GM18498 (cell line): ENCODE data around the gene OXSR1.
A peak's percentile ranks its signal among the peaks of the same experiment; 100 is the strongest.
"Not testable (repeated sequence)": the region's sequence is repeated elsewhere in the genome, so short reads cannot be mapped to it uniquely, and the experiment has no call there.

Experiments used
- ATAC-seq: cut with Tn5 transposase; IDR thresholded peaks from one replicate; pipeline ENCODE4 v1.9.1; 2021; ENCODE audit warnings: mild to moderate bottlenecking, moderate library complexity; ENCODE audit not compliant: unreplicated experiment

The OXSR1 gene

DNA sequence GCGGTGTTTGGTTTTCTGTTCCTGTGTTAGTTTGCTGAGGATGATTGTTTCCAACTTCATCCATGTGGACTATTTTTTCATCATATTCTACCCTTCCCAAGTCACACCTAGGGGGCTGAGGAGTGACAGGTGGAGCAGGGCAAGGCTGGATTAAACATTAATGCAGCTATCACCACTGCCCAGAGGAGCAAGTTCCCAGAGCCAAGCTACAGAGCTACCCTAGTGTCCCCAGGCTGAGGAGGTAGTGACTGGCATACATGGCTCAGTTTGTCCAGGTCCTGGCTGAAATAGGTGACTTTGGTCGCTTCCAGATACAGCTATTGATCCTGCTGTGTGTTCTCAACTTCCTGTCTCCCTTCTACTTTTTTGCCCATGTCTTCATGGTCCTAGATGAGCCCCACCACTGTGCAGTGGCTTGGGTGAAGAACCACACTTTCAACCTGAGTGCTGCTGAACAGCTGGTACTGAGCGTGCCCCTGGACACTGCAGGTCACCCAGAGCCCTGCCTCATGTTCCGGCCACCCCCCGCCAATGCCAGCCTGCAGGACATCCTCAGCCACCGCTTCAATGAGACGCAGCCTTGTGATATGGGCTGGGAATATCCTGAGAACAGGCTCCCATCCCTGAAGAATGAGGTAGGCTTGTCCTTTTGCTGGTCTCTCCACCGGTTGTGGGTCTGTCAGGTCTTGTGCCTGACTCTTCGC is 100.4 kb downstream of the OXSR1 start, which contains the start of gene SLC22A13:
Gene SLC22A13, plus strand, starts transcription at position 209 of the 704 bp plus-strand sequence. Its CDS starts 49 bp downstream, at position 258.
- no peak for ATAC-seq

DNA sequence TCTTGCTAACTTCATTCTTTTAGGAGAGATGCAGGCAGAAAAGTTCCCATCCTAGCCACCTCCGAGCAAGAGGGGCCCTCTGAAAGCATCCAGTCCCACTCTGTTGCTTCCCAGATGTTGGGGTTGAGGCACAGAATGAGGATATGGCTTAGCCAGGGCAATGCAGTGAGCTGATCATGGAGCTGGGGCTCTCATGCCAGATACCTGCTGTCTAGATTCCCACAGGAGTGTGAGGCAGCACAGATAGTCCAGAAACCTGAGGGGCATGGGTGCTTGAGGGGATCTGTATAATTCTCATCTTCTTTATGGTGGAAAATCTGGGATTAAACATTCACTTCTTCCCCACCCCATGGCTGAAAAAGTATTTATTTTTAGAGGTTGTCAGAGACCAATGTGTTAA is 101.5 kb downstream of the OXSR1 start:
- no peak for ATAC-seq

DNA sequence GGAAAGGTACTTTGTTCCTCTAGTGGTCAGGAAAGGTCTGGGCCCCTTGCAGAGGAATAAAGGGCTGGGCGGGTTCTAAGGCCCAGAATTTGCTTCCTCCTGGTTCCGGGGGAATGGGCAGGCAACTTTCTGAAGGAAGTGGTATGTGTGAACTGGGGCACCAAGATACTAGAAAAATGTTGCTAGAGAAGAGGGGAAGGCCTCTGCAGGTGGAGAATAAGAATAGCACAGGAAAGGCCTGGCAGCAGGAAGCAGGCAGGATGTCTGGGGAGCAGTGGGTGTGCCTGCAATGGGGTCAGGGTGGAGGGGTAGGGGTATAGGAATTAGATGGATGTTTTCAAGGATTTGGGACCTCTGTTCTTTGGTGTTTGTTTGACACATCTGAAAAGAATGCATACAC is 102.3 kb downstream of the OXSR1 start:
- no peak for ATAC-seq

DNA sequence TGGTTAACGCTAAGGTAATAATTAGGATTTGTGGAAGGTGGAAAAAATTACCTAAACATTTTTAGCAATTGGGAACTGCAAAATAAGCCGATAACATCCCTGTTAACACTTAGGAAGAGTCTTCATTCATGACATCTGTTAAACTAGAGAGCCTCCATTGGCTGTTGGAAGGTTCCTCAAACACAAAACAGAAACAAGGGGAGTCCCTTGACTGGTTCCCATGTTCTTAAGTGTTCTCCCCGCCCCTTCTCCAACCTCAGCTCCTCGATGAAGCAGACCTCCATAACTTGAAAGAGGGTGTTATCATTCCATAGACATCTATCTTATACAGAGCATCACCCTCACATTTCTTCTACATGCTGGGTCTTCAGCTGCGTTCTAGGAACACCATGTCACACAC is 102.8 kb downstream of the OXSR1 start:
- peak; percentile 12 for ATAC-seq

DNA sequence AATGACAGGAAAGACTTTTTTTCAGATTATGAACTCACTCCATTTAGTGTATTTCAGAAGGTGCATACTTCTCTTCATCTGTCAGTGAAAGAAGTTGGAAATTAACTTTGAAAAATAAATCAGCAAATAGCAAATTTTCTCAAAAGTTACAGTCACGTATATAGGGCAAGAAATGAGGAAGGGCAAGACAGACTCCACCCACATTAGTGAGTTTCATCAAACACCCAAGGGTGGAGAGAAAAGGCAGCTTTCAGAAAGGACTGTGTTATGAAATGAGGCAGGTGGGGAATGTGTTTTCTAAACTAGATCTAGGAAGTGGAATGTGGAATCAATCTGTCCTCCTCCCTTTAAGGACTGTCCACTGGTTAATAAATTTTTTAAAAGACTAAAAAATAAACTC is 103.2 kb downstream of the OXSR1 start:
- peak; percentile 53 for ATAC-seq

DNA sequence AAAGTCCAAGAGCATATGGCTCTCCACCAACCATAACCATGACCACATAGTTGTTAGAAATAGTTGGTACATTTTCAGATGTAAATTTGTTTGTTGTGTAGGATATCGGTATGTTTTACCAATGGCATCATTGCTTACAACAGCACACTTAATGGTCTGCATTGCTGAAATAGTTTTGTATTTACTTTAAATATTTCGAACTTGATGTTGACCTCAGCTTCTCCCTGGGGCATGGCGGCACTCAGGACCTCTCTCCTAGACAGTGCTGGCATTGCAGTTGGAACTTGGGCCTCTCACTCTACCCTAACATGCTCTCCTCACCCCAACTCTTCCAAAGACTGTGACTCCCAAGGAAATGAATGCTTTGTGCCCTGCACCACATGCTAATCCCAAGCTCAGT is 105.3 kb downstream of the OXSR1 start:
- ATAC-seq, result no peak

DNA sequence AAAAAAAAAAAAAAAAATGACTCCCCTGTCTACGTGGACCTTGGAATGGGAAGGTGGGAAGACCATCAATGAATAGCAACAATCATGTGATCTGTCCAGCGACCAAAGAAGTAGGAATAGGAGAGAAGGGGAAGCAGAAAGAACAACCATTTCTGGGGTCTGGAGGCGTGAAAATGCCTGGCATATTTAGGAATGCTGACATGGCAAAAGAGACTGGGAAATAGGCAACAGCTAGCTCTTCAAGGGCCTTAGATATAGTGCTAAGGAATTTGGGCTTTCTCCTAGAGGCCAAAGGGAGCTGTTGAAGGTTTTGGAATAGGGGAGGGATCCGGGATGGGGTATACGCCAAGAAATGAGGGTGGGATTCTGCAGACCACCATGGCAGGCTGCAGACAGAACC is 106.2 kb downstream of the OXSR1 start:
- no peak for ATAC-seq

DNA sequence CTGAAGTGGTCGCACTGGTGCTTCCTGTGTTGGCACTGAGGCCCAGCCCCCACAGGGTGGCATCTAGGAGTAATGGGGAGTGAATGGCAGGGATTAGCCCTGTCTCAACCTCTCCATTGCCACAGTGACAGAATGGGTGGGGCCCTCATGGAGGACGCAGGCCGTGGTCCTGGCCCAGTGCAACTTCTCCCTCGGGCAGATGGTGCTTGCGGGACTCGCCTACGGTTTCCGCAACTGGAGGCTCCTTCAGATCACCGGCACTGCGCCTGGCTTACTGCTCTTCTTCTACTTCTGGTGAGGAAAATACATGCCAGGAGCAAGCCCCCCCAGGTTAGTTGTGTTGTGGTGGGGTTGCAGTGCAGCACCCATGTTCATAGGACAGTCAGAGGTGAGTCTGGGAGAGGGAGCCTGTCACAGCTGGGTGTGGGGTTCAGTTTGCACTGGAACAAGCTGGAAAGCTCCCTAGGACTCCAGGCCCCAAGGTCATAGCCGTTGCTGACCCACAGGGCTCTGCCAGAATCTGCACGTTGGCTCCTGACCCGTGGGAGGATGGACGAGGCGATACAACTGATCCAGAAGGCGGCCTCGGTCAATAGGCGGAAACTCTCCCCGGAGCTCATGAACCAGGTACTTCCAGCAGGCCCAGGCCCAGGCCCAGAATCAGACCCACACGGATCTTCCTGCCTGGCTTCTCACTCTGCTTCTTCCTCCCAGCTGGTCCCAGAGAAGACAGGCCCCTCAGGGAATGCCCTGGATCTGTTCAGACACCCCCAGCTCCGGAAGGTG is 109.7 kb downstream of the OXSR1 start:
- no peak for ATAC-seq

DNA sequence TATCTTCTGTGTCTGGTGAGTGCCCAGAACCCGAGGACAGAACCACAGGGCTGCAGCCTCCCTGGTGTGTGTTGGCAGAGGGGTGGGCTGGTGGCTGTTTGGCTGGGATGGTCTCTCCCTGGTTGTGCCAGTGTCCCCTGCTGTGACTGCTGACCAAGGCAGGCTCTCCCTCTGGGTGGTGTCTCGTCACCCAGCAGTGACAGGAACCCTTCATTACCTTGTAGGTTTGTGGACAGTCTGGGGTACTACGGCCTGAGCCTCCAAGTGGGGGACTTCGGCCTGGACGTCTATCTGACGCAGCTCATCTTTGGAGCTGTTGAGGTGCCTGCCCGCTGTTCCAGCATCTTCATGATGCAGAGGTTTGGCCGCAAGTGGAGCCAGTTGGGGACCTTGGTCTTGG is 110.3 kb downstream of the OXSR1 start:
- no peak for ATAC-seq

DNA sequence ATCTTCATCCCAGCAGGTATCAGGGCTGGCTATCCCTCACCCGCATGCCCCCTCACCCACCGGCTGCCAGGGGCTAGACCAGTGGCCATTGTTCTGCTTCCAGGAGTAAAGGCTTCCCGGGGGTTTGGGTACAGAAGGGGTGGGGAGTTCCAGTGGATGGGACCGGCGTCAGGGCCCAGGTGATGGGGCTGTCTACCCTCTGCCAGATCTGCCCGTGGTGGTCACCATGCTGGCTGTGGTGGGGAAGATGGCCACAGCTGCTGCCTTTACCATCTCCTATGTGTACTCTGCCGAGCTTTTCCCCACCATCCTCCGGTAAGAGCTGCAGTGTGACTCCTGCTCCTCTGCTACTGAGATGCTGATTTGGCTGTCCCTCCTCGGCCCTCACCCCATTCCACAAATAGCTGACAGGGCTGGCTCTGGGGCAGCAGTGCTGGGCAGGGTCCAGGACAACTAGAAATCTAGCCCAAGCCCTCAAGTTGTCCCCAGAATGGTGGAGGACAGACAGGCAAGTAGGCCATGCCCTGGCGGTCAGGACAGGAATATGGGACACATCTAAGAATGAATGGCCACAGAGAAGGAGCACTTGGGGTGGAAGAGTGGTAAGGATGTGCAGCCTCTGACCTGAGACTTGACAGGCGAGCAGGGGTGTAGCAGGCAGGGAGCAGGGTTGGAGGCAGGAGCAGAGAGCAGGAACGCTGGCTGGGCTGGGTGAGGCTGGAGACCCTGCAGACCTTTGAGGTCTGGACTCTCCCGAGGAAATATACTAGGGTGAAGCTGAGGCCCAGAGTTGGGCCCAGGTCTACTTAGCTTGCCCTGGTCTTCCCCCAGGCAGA is 111.0 kb downstream of the OXSR1 start:
- ATAC-seq, result no peak

DNA sequence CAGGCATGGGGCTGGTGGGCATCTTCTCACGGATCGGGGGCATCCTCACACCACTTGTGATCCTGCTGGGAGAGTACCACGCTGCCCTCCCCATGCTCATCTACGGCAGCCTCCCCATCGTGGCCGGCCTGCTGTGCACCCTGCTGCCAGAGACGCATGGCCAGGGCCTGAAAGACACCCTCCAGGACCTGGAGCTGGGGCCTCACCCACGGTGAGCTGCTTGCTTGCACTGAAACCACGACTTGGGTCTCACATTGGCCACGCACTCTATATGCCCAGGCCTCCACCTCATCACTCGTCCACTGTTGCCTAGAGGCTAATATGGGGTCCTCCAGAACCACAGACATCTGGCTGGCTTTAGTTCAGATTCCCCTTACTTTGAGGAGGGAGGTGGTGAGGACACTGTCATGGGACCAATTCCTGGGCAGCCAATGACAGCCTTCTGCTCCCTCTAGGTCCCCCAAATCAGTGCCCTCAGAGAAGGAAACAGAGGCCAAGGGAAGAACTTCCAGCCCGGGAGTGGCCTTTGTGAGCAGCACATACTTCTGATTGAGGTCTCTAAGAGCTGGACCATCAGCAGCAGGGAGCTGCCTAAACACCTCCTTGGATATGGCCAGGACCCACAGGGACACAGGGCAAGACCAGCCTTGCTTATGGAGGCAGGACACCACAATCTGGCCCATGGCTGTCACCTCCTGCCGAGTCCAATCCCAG is 111.7 kb downstream of the OXSR1 start:
- no peak for ATAC-seq

DNA sequence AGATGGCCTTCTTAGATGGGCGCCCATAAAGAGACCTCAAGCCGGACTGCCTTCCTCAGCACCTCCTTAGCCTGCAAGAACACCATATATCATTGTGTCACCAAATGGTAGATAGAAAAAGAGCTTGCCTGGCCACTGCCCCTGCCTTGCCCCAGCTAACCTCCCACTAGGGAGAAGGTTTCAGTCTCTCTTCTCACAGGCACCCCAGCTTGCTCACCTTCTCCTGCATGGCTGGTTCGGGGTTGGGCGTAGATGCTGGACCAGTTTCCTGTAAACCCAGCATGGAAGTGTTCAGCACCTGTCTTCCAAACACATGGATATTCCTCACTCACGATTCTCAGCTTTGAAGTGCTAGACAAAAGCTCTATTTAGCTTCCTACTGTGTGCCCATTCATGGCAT is 113.5 kb downstream of the OXSR1 start:
- ATAC-seq, result no peak

DNA sequence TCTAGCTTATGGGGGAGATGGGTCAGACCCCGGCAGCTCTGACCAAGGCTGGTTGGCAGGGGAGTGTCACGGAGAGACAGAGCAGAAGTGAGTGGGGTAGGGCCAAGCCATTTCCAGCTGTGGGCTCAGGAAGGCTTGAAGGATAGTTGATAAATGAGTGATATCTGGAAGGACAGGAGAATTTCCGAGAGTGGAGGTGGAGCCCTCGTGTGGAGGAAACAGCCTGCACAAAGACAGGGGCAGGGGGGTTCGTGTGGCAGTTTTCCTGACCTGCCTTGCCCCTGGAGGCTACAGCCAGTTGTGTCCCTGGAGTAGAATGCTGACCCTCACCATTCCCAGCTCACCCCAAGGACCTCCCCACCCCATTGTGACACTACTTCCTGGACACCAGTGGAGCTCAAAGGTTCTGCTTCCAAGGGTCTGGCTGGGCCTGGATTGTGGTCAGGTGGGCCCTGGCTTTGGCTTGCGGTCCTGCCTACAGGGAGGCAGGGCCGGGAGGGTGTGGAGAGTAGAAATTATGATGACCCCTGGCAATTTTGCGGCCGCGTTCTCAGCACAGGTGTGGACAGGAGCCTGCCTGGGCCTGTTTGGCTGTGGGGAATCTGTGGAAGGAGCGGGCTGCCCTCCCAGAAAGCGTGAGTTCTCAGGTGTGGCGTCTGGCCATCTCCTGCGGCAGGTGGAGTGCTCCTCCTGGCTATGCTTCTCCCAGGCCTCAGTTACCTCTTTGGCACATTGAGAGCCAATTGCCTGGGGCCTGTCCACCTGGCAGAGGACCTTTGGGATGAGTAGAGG is 116.8 kb downstream of the OXSR1 start, which contains the start of gene SLC22A14:
Gene SLC22A14, plus strand, starts transcription at position 400 of the 792 bp plus-strand sequence. CDS start 23,733 bp downstream, outside the sequence.
- ATAC-seq, result no peak

DNA sequence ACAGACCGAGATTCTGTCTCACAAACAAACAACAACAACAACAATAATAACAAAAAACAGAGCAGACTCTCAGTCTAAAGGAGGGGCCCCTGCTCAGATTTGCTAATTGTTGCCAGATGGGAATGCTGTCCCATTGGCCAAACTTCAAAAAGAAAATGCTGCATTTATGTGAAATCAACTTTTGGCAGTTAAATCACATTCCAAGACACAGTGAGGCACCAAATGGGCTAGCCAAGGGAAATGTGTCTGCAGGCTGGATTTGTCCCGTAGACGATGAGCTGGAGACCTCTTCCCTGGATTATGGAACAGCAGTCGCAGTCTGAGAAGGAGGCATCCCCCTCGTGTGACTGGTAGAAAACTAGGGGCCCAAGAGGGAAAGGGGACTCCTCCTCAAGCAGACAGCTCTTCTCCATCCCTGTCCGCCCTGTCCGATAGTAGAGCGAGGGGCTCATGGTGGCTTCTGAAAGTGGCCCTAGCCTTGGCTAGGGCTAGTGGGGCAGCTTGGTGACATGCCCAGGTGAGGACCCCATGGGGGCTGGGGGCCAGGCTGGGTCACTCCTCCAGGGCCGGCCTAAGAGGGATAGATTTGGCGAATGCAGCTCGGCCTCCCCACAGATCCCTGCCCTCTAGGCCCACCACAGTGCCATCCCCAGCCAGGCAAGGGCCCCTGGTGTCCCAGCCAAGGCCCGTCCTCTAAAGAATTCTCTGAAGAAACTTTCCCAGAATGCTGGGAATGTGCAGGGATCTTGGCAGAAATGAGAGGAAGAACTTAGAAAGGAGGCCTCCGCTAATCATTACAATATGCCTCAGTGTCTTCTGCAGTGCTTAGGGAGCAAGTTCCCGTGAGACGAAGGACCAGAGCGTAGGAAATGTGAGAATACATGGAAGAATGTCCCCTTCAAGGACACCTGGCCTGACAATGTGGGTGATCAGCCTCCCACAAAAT is 118.7 kb downstream of the OXSR1 start:
- no peak for ATAC-seq

DNA sequence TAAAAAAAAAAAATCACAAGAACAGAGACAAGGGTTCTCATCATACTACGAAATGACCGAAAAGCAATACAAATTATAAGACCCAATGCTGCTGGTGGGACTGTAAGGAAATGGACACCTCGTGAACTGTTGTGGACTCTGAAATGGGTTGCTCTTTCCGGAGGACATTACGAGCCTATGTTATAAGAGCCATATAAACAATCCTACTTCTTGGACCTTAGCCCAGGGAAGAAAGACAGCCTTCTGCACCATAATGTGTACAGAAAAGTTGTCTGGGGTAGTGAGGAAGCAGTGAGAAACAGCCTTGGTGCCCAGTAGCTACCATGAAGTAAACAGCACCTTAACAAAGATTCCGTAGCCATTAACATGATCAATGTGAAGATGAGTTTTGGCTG is 119.4 kb downstream of the OXSR1 start:
- ATAC-seq, result no peak

DNA sequence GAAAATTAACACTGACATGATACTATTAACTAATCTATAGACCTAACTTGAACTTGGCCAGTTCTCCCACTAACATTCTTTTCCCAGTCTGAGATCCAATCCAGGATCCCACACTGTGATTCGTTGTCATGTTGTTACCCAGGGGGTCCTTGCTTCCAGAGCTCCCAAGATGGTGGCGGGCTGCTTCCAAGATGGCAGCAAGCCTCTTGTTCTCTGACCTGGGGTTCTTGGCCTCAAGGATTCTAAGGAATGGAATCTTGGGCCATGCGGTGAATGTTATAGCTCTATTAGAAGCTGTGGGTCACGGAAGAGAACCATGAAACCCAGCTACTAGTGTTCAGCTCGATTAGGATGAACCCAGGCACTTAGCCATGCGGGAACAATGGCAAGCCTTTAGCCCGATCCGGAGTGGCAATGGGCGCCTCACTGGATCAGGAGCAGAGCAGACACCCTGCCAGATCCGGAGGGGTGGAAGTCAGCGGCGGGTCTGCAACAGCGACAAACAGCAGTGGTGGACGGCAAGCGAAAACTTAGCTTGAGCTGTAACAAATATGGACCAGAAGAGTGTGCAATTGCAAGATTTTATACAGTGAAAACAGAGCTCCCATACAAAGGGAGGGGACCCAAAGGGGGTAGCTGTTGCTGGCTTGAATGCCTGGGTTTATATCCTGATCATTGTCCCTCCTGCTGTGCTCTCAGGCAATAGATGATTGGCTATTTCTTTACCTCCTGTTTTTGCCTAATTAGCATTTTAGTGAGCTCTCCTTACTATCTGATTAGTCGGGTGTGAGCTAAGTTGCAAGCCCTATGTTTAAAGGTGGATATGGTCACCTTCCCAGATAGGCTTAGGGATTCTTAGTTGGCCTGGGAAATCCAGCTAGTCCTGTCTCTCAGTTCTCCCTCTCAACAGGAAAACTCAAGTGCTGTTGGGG is 124.2 kb downstream of the OXSR1 start:
- ATAC-seq, result not testable (repeated sequence)

DNA sequence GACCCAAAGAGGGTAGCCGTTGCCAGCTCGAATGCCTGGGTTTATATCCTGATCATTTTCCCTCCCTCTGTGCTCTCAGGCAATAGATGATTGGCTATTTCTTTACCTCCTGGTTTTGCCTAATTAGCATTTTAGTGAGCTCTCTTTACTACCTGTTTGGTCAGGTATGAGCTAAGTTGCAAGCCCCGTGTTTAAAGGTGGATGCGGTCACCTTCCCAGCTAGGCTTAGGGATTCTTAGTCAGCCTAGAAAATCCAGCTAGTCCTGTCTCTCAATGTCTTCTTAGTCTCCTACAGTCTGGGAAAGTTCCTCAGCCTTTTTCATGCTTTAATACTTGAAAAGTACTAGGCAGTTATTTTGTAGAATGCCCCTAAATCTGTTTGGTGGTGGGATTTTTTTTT is 131.7 kb downstream of the OXSR1 start:
- not testable (repeated sequence) for ATAC-seq

DNA sequence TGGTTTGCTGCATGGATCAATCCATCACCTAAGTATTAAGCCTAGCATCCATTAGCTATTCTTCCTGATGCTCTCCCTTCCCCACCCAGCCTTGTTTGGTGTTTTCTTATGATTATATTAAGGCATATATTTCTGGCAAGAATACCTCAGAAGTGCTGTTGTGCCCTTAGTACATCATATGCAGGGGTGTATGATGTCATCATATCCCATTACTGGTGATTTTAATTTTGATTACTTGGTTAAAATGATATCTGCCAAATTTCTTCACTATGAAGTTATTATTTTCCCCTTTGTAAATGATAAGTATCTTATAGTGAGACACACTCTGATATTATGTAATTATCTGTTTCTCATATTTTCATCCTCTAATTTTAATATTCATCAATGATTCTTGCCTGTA is 132.2 kb downstream of the OXSR1 start:
- no peak for ATAC-seq
